Vagina (tissue), 2 donors: ENCODE results near the gene EIF4H.

Experiments
- POLR2AphosphoS5 ChIP-seq, 2 donors: sonication (generic); formaldehyde crosslinking; IDR thresholded peaks; one replicate each; pipeline ENCODE4 v1.9.0; 2017; ENCODE audit warnings: antibody characterized with exemption in 2 of 2, mild to moderate bottlenecking in 2 of 2, low read depth in 1 of 2; ENCODE audit not compliant: insufficient read depth in 1 of 2
- TF ChIP-seq, protein P1 (sequence below), 3 experiments: fragments of 450-650 bp in 2 of 3; fragments of 200-600 bp in 1 of 3; sonication (generic) in 1 of 3; IDR thresholded peaks; one replicate each; pipeline ENCODE4 v1.5.1; 2017 to 2019; ENCODE audit warnings: antibody characterized with exemption in 3 of 3, mild to moderate bottlenecking in 2 of 3, moderate library complexity in 2 of 3

DNA sequence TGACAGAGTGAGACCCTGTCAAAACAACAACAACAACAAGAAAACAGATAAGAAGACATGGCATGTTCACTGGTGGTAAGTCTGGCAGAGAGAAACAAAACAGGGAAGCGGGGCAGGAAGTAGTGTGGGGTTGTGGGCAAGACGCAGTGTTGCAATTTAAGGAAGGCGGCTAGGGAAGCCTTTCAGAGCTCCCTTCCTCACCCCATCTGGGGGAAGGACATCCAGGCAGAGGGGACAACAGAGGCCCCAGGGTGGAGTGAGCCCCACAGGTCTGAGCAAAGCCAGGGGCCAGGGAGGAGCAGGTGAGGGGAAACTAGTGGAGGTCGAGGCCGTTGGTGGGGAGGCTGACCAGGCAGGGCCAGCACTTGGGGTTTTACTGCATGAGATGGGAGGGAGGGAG, 52.5 kb downstream of the EIF4H start:
- TF ChIP-seq, protein P1, sequence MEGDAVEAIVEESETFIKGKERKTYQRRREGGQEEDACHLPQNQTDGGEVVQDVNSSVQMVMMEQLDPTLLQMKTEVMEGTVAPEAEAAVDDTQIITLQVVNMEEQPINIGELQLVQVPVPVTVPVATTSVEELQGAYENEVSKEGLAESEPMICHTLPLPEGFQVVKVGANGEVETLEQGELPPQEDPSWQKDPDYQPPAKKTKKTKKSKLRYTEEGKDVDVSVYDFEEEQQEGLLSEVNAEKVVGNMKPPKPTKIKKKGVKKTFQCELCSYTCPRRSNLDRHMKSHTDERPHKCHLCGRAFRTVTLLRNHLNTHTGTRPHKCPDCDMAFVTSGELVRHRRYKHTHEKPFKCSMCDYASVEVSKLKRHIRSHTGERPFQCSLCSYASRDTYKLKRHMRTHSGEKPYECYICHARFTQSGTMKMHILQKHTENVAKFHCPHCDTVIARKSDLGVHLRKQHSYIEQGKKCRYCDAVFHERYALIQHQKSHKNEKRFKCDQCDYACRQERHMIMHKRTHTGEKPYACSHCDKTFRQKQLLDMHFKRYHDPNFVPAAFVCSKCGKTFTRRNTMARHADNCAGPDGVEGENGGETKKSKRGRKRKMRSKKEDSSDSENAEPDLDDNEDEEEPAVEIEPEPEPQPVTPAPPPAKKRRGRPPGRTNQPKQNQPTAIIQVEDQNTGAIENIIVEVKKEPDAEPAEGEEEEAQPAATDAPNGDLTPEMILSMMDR (IDR thresholded peaks at IDR 0.05) = no peak
- TF ChIP-seq POLR2AphosphoS5 (IDR thresholded peaks at IDR 0.05; ENCODE audit: insufficient read depth in 1 of 2, low read depth in 1 of 2) = no peak
